Limb (tissue), 2 donors: ENCODE data around the gene SPDYE3.
"Not testable (repeated sequence)": the region's sequence is repeated elsewhere in the genome, so short reads cannot be mapped to it uniquely, and the experiment has no call there.

Experiments
- DNase-seq, 2 donors: peaks; one replicate each; pipeline ENCODE4 v3.0.0-alpha.2; 2016; ENCODE audit errors: extremely low spot score in 2 of 2

The SPDYE3 gene

DNA sequence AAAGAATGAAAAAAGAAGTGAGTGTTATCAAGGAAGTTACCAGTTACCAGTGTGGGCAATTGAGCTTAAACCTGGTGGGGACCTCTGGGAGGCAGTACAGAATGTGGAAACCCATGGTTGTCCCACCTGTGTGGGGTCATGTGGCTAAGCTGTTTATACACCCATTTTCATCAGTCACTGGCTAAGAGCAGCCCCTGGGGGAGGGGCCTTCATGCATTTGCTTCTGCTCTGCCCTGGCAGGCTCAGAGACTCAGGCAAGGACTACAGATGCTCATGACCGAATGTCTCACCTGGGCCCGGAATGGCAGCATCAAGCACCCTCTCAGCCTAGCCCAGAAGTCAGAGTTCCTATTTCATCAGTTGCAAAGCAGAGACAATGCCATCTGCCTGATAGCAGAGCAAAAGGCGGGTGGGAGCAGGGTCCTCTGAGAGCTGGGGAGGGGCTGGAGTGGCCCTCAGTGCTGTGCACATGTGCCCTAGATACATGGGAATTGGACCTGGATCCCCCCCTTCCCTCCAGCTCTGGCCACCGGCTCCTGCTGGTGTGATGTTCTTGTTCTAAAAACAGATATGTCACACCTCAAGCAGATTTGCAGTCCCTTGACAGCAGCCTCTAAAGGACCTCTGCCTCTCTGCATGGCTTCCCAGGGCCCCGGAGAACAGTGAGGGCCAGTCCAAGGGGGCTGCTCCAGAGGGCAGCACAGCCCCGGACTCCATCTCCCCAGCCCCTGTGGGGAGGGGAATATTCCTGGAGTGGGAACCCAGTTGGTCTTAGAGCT, 20.1 kb upstream of the SPDYE3 start:
- not testable (repeated sequence) for DNase-seq

DNA sequence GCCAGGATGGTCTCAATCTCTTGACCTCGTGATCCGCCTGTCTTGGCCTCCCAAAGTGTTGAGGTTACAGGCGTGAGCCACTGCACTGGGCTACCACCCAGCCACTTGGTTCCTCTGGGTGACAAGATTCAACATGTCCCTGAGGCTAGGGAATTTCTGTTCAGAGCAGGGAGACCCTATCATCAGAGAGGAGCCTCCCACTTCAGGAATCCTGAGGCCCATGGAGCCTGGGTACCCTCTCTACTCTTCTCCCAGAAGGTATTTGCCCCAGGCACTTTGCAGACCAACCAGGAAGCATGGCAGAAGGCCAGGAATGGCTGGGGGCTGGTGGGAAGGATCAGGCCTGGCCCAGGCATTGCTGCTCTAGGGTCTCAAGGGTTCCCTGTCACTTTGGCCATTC, 19.2 kb upstream of the SPDYE3 start:
- DNase-seq = not testable (repeated sequence)

GRCh38 chr7:100292162-100292561, 15.3 kb upstream of the SPDYE3 start:
- DNase-seq = not testable (repeated sequence)

GRCh38 chr7:100295269-100295668, 12.2 kb upstream of the SPDYE3 start:
- DNase-seq = not testable (repeated sequence)

GRCh38 chr7:100297852-100298631, 9.5 kb upstream of the SPDYE3 start:
- DNase-seq = not testable (repeated sequence)

- not testable (repeated sequence) for DNase-seq
Measured at GRCh38 chr7:100298632-100298895, 8.9 kb upstream of the SPDYE3 start.

DNA sequence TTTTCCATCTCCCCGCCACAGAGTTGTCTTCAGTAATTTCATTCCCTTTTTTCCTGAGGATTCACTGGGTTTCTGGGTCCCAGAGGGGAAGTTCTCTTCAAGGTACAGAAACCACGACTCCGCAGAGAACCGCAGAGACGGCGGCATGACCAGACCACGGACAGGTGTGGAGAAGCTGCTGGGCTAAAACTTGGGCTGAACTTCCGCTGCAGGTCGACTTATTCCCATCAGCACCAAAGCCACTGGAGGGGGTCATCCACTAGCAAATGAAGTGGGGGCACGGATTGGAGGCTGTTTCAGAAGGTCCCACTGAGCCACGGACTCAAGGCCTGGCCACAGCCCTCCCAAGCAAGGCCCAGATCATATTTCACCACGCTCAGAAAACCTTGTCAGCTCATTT, 3.0 kb upstream of the SPDYE3 start:
- not testable (repeated sequence) for DNase-seq

- DNase-seq = not testable (repeated sequence)
Measured at GRCh38 chr7:100318329-100318728, 10.8 kb downstream of the SPDYE3 start.

- DNase-seq = not testable (repeated sequence)
Measured at GRCh38 chr7:100321648-100322047, 14.1 kb downstream of the SPDYE3 start.

- not testable (repeated sequence) for DNase-seq
Measured at GRCh38 chr7:100324194-100324593, 16.7 kb downstream of the SPDYE3 start.

- DNase-seq = not testable (repeated sequence)
Measured at GRCh38 chr7:100325671-100326070, 18.2 kb downstream of the SPDYE3 start.

- not testable (repeated sequence) for DNase-seq
Measured at GRCh38 chr7:100326914-100327313, 19.4 kb downstream of the SPDYE3 start.

DNA sequence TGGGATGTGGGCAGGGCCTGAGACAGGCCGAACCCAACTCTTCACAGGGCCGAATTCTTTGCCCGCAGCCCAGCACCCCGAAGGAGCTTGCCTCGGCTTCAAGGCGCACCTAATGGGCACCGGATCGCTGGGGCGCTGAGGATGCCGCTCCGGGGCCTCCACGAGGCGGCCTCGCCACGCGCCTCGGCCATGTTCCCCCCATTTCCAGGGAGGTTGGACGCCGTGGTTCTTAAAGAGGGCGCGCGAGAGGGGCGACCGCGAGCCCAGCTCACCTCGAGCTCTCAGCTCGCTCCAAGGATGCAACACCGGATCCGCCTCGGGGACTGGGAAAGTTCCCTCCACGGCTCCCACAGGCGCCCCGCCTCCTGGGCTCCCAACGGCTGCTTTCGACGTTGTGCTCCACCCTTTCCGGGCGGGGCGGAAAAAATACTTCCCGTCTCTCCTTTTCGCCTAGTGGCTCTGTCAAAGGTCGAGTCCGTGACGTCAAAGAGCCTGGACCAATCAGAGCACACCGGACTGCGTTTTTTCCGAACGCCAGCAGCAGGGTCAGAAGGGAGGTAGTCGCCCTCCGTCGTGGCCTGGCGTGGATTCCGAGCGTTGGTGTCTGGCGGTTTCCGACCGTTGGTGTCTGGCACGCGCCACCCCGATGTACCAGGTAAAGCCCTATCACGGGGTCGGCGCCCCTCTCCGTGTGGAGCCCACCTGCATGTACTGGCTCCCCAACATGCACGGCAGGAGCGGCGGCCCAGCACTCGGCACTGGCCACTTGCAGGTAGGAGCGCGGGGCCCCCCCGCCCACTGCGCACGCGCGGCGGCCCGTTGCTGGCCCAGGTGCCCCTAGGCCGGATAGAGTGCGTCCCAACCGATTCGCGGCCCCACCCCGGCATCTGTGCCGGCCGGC, 28.3 kb downstream of the SPDYE3 start:
- peak; percentile 74 to 90 for DNase-seq

GRCh38 chr7:100338083-100338696, 30.7 kb downstream of the SPDYE3 start:
- DNase-seq = not testable (repeated sequence)

GRCh38 chr7:100341286-100341685, 33.8 kb downstream of the SPDYE3 start:
- not testable (repeated sequence) for DNase-seq

DNA sequence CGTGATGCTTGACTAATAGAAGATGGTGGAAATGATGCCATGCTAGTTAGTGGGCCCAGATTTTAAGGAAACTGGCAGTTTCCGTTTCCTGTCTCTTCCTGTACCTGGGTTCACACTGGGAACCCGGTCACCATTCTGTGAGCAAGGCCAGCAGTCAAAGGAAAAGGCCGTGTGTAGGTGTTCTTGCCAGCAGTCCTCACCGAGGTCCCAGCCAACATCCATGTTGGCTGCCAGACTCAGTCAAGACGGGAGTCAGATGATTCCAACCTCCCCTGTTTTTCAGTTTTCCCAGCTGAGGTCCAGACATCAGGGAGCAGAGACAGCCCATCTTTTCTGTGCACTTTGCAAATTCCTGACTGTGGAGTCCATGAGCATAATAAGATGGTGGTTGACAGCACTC, 35.3 kb downstream of the SPDYE3 start:
- DNase-seq = no peak

- DNase-seq = not testable (repeated sequence)
Measured at GRCh38 chr7:100344124-100344559, 36.6 kb downstream of the SPDYE3 start.

- DNase-seq = not testable (repeated sequence)
Measured at GRCh38 chr7:100344560-100345287, 37.2 kb downstream of the SPDYE3 start.

- DNase-seq = not testable (repeated sequence)
Measured at GRCh38 chr7:100345288-100345672, 37.8 kb downstream of the SPDYE3 start.

DNA sequence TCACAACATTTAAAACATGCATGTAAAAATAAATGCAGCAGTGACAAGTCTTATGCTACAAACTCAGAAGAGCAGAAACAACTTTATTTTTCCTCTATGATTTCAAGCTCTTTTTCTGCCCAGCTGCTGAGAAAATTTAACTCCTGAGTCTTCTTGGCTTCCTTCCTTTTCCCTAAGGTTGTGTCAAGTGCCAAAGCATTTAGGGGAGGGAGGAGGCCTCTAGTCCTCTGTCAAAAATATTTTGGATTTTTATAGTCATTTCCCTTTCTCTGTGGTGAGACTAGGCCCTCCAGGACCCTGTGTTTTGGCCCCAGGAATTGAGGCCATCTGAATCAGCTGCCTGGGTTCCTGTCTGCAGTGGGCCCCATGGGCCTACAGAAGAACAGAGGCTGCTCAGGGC, 39.4 kb downstream of the SPDYE3 start:
- DNase-seq = no peak

GRCh38 chr7:100348805-100349204, 41.3 kb downstream of the SPDYE3 start:
- no peak for DNase-seq
